Activated CD8-positive, alpha-beta memory T cell treated with anti-CD3 and anti-CD28 coated beads, Interleukin-2, amount 50 U/mL, for 4 hours (primary cell): ENCODE data around the gene USP22.
"Not testable (repeated sequence)": the region's sequence is repeated elsewhere in the genome, so short reads cannot be mapped to it uniquely, and the experiment has no call there.

Source experiments
- DNase-seq: peaks from one replicate; pipeline ENCODE4 v3.0.0-alpha.2; 2020

Gene USP22

GRCh38 chr17:21042458-21043295 lies at the start of gene USP22:
TSS of gene USP22 (minus strand) at chr17:21043011. CDS start at chr17:21042835, 176 bp downstream.
- no peak for DNase-seq

- no peak for DNase-seq
These were observed 48.2 kb upstream of the USP22 start for GRCh38 chr17:21090902-21091618.

- DNase-seq: no peak
These were observed 47.4 kb upstream of the USP22 start for GRCh38 chr17:21089933-21090901.

- DNase-seq: no peak
These were observed 46.3 kb upstream of the USP22 start for GRCh38 chr17:21089145-21089544.

DNA sequence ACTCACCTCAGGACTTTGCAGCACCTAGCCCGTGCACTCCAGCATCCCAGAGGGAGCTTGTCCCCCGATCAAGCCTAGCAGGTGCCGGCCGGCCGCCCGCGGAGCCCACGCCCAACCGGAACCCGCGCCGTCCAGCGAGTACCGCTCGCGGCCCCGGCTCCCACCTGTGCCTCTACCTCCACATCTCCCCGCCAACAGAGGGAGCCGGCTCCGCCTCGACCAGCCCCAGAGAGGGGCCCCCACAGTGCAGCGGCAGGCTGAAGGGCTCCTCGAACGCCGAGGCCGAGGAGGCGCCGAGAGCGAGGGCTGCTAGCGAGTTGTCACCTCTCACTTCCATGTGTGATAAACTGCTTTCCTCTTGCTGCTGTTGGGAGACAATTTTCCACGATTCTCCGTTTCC lies 42.9 kb upstream of the USP22 start:
- no peak for DNase-seq

GRCh38 chr17:21085280-21085679 lies 42.5 kb upstream of the USP22 start:
- DNase-seq: not testable (repeated sequence)

- no peak for DNase-seq
These were observed 39.2 kb upstream of the USP22 start for GRCh38 chr17:21082001-21082436.

DNA sequence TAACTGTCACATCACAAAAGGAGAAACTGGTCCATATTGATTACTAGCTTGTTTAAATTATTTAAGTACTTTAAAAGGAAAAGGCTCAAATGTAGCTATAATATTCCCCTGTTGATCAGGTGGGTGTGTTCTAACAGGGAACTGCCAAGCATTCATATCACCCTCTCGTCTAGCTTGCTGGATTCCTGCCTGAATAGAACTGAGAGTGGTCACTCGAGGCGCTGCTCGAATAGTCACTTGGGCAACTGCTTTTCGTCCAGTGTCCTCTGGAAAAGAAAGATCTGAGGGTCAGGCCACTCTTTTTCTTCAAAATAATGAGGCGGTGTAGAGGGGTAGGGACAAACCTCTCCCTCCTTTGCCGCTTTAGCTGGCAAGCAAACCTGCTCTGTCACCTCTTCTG lies 36.4 kb upstream of the USP22 start:
- DNase-seq: no peak

- no peak for DNase-seq
These were observed 35.4 kb upstream of the USP22 start for GRCh38 chr17:21078016-21078780.

DNA sequence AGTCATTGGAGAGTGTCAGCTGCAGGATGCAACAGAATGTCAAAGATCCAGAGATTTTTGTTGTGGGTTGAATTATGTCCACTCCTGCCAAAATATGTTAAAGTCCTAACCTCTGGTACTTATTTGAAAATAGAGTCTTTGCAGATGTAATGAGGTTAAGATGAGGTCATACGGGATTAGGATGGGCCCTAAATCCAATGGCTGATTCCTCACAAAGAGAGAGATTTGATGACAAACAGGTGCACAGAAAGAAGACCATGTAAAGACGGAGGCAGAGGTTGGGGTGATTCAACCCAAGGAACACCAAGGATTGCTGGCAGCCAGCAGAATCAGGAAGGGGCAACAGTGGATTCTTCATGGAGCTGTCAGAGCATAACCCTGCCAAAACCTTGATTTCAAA lies 34.5 kb upstream of the USP22 start:
- DNase-seq: no peak

DNA sequence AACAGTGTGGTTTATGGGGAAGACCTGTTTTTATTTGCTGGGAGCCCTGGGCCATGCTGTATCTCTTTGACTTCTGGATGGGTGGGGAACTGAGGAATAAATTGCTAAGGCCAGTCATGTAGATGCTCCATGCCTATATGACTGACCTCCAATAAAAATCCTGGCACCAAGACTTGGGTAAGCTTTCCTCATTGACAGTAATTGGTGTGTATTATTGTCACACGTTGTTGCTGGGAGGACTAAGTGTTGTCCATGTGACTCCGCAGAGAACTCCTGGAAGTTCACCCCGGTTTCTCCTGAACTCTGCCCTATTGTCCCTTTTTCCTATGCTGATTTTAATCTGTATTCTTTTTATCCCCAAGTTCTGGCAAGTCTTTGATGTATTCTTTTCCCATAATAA lies 33.4 kb upstream of the USP22 start:
- DNase-seq: no peak

DNA sequence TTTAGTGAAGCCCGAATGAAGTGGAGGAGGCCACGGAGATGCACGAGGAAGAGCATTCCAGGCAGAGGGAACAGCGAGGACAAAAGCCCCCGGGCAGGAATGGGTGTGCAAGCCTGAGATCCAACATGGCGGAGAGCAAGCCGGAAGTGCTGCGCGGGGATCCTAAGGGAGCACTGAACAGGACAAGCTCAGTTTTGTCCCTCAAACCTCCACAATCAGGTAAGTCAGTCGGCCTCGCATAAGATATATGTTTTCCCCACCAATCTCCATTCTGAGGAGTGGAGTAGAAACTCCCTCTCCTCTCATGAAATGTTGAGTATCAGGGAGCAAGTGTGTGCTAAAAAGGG lies 32.9 kb upstream of the USP22 start:
- no peak for DNase-seq

DNA sequence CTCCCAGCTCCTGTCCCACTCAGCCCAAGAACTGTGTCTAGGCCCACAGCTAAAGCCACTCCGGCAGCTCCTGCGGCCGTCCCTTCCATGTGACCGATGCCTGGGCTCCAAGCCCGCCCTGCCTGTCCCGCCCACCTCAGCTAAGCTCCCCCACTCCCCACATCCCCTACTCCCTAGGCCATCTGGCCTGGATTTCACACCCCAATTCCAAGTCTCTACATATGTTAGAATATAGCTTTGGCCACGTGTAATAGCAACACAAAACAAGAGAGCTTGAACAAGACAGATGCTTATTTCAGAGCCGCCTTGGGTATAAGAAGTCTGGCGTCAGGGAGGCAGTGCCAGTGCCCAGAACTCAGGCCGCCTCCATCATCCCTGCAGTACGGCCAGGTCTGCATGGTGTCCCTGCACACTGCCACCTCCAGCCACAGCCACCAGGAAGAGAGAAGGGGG lies 30.0 kb upstream of the USP22 start:
- no peak for DNase-seq

- no peak for DNase-seq
These were observed 23.6 kb upstream of the USP22 start for GRCh38 chr17:21066394-21066793.

GRCh38 chr17:21061971-21062526 lies 19.2 kb upstream of the USP22 start:
- no peak for DNase-seq

DNA sequence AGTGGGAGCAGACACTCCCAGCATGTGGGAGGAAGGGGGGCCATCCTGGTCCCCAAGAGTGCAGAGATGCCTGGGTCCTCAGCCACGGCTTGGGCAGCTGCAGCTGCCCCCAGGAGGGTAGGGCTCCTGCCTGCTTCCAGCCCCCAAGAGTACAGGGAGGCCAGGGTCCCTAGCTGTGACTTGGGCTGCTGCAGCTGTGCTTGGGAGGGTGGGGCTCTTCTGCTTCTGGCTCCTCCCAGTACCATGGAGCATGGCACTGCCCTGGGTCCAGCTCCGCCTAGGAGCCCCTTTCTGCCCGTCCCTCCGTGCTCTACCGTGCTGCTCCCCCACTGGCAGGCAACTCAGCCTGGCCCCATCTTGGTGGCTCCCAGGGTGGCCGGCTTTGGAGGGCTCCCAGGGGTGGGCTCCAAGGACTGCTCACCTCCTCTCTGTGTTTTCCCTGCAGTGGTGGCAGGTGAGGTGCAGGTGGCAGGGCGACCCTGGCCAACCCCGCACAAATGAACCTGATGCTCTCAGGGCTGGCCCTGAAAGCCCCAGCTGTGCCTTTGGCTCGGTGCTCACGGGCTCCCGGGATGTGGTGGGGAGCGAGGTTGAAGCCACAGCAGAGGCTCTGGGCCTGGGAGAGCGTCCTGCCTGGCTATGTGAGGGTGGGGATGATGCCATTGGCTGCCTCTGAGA lies 18.5 kb upstream of the USP22 start:
- DNase-seq: no peak

DNA sequence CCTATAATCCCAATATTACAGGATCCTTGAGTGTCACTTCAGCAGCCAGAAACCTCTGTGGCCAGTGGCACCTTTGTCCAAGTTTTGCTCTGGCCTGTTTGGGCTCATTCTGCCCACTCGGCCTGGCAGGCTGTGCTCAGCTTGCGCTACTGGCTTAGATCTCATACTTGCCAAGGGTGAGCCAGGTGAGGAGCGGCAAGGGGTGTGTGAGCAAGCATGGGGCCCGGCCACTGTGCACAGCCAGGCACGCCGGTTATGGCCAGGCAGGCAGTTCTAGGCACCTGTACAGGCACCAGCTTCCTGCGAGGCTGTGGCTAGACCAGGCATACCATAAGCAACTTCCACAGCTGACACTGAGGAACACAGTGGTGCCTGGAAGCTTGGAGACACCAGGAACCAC lies 16.9 kb upstream of the USP22 start:
- no peak for DNase-seq

GRCh38 chr17:21058098-21058893 lies 15.5 kb upstream of the USP22 start:
- no peak for DNase-seq

DNA sequence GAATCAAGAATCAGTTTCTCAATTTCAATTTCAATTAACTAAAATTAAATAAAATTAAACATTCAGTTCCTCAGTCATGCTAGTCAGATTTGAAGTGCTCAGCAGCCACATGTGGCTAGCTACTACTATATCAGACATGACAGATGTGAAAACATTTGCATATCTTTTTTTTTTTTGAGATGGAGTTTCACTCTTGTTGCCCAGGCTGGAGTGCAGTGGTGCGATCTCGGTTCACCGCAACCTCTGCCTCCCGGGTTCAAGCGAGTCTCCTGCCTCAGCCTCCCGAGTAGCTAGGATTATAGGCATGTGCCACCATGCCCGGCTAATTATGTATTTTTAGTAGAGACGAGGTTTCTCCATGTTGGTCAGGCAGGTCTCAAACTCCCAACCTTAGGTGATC lies 10.2 kb upstream of the USP22 start:
- not testable (repeated sequence) for DNase-seq

GRCh38 chr17:21049457-21049856 lies 6.6 kb upstream of the USP22 start:
- DNase-seq: no peak
